Measurements from ENCODE around the gene SLAMF1.

DNA sequence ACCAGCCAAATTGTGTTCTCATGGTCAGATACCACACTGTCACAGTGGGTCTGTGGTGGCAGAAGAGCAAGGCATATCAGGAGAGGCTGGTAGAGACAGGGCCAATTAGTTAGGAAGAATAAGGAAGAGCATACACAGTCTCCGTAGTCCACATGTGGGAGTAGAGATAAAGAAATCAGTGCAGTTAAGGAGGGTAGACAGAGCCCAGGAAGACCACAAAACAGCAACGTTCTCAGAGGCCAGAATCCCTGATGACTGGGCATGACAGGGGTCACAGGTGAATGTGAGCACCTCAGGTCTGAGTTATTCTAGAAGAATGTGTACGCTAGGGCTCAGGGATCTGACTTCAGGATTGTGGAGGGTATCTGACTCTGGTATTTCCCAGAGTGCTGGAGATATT is 33.0 kb upstream of the SLAMF1 start:
- TF ChIP-seq MCM7 (IDR thresholded peaks at IDR 0.05): no peak
- no peak for TF ChIP-seq TCF7L2 (IDR thresholded peaks at IDR 0.05; ENCODE audit: low read depth, low read length)
- no peak for TF ChIP-seq MAFF (IDR thresholded peaks at IDR 0.05; ENCODE audit: low read length)
- TF ChIP-seq GABPA (tag; conservative IDR thresholded peaks at IDR 0.05; ENCODE audit: low read depth): no peak
- TF ChIP-seq RBM25 (IDR thresholded peaks at IDR 0.05; ENCODE audit: low read depth, low read length, severe bottlenecking): no peak
- TF ChIP-seq, protein P1, sequence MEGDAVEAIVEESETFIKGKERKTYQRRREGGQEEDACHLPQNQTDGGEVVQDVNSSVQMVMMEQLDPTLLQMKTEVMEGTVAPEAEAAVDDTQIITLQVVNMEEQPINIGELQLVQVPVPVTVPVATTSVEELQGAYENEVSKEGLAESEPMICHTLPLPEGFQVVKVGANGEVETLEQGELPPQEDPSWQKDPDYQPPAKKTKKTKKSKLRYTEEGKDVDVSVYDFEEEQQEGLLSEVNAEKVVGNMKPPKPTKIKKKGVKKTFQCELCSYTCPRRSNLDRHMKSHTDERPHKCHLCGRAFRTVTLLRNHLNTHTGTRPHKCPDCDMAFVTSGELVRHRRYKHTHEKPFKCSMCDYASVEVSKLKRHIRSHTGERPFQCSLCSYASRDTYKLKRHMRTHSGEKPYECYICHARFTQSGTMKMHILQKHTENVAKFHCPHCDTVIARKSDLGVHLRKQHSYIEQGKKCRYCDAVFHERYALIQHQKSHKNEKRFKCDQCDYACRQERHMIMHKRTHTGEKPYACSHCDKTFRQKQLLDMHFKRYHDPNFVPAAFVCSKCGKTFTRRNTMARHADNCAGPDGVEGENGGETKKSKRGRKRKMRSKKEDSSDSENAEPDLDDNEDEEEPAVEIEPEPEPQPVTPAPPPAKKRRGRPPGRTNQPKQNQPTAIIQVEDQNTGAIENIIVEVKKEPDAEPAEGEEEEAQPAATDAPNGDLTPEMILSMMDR (IDR thresholded peaks at IDR 0.05 in 2 of 3, conservative IDR thresholded peaks at IDR 0.05 in 1 of 3; ENCODE audit: insufficient read depth in 2 of 3, low read depth in 1 of 3, low read length in 3 of 3): no peak
- TF ChIP-seq SP1 (CRISPR knock-in tag; IDR thresholded peaks at IDR 0.05): no peak
- no peak for TF ChIP-seq KLF1 (tag; IDR thresholded peaks at IDR 0.05)
- TF ChIP-seq, protein P2, sequence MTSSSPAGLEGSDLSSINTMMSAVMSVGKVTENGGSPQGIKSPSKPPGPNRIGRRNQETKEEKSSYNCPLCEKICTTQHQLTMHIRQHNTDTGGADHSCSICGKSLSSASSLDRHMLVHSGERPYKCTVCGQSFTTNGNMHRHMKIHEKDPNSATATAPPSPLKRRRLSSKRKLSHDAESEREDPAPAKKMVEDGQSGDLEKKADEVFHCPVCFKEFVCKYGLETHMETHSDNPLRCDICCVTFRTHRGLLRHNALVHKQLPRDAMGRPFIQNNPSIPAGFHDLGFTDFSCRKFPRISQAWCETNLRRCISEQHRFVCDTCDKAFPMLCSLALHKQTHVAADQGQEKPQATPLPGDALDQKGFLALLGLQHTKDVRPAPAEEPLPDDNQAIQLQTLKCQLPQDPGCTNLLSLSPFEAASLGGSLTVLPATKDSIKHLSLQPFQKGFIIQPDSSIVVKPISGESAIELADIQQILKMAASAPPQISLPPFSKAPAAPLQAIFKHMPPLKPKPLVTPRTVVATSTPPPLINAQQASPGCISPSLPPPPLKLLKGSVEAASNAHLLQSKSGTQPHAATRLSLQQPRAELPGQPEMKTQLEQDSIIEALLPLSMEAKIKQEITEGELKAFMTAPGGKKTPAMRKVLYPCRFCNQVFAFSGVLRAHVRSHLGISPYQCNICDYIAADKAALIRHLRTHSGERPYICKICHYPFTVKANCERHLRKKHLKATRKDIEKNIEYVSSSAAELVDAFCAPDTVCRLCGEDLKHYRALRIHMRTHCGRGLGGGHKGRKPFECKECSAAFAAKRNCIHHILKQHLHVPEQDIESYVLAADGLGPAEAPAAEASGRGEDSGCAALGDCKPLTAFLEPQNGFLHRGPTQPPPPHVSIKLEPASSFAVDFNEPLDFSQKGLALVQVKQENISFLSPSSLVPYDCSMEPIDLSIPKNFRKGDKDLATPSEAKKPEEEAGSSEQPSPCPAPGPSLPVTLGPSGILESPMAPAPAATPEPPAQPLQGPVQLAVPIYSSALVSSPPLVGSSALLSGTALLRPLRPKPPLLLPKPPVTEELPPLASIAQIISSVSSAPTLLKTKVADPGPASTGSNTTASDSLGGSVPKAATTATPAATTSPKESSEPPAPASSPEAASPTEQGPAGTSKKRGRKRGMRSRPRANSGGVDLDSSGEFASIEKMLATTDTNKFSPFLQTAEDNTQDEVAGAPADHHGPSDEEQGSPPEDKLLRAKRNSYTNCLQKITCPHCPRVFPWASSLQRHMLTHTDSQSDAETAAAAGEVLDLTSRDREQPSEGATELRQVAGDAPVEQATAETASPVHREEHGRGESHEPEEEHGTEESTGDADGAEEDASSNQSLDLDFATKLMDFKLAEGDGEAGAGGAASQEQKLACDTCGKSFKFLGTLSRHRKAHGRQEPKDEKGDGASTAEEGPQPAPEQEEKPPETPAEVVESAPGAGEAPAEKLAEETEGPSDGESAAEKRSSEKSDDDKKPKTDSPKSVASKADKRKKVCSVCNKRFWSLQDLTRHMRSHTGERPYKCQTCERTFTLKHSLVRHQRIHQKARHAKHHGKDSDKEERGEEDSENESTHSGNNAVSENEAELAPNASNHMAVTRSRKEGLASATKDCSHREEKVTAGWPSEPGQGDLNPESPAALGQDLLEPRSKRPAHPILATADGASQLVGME (CRISPR knock-in tag; IDR thresholded peaks at IDR 0.05): no peak
